B cell (primary cell): Measurements from ENCODE around the gene RCAN1.

Source experiments
- EZH2 ChIP-seq: IDR thresholded peaks from 2 replicates; pipeline ENCODE4 v1.6.1; 2012; ENCODE audit warnings: borderline replicate concordance, low read depth, mild to moderate bottlenecking, moderate library complexity, low read length; ENCODE audit not compliant: insufficient read depth, poor library complexity, severe bottlenecking
- TF ChIP-seq, protein P1 (sequence below): fragments of 200-600 bp; IDR thresholded peaks from one replicate; pipeline ENCODE4 v1.8.0; 2022; ENCODE audit warnings: antibody characterized with exemption, mild to moderate bottlenecking

DNA sequence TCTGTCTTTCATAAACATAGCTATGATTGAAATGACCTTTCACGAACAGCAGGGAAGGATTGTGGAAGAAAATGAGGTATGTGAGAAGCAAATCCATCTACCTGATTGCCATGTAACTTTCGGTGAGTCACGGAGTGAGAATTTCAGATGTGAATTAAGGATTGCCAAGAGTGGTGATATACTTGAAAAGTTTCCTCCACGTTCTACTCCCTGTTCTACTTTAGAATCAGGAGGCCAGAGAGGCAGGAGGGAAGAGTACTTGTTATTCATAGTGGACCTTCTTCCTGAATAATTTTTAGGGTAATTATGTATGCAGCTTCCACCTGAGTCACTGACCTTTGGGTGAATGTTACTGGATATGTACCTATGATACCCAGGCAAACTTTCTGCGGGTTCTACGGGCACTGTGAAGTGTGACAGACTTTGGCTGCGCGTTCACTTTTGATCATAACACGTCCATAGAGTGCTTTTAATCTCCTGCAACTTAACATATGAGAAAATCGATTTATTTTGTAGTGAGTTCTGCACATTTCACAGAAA lies 100.3 kb downstream of the RCAN1 start:
- TF ChIP-seq, protein P1, sequence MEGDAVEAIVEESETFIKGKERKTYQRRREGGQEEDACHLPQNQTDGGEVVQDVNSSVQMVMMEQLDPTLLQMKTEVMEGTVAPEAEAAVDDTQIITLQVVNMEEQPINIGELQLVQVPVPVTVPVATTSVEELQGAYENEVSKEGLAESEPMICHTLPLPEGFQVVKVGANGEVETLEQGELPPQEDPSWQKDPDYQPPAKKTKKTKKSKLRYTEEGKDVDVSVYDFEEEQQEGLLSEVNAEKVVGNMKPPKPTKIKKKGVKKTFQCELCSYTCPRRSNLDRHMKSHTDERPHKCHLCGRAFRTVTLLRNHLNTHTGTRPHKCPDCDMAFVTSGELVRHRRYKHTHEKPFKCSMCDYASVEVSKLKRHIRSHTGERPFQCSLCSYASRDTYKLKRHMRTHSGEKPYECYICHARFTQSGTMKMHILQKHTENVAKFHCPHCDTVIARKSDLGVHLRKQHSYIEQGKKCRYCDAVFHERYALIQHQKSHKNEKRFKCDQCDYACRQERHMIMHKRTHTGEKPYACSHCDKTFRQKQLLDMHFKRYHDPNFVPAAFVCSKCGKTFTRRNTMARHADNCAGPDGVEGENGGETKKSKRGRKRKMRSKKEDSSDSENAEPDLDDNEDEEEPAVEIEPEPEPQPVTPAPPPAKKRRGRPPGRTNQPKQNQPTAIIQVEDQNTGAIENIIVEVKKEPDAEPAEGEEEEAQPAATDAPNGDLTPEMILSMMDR, result no peak
- TF ChIP-seq EZH2, result no peak
